GM19324 (cell line): ENCODE data around the gene NTPCR.
A peak's percentile ranks its signal among the peaks of the same experiment; 100 is the strongest.
"Not testable (repeated sequence)": the region's sequence is repeated elsewhere in the genome, so short reads cannot be mapped to it uniquely, and the experiment has no call there.

Source experiments
- ATAC-seq: cut with Tn5 transposase; IDR thresholded peaks from one replicate; pipeline ENCODE4 v1.9.1; 2021; ENCODE audit warnings: mild to moderate bottlenecking, moderate library complexity; ENCODE audit not compliant: unreplicated experiment, low FRiP score

NTPCR gene

GRCh38 chr1:232925421-232926220, 24.8 kb upstream of the NTPCR start:
- ATAC-seq = no peak

GRCh38 chr1:232927166-232927565, 23.2 kb upstream of the NTPCR start:
- not testable (repeated sequence) for ATAC-seq

- ATAC-seq = no peak
These were observed 22.4 kb upstream of the NTPCR start for GRCh38 chr1:232927830-232928505.

DNA sequence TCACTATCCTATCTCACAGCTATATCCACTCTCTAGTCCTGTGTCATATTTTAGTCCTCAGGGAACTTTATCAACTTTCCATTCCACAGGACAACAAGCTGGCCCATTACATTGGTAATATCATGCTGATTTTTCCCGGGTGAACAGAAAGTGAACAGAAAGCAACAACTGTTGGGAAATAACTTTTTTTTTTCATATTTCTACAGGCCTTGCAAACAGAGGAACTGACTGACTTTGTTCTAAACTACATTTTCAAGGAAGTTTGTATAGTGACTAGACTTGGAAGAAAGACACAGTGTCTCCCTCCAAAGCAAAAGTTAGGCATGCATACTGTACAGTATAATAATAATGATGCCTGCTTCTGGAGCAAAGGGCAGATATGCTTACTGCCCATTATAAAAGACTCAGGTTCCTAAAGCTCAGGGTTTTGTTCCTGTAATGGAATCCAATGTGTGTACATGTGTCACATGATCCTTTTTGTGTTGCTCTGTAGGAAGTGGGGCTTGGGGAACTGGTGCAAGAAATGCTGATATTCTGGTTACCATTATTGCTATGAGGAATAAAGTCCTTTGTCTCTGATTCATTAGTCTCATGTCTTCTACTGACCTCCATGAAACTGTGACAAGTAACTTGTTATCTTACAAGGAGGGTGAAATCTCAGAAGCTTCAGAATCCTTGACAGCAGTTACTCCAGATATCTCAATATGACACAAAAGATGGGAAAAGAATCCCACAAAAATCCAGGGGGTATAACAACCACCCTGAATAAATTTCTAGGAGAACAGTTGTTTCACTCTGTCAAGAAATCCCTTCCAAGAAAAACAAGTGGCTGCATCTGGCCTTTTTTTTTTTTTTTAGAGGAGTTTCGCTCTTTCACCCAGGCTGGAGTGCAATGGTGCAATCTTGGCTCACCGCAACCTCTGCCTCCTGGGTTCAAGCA, 17.7 kb upstream of the NTPCR start:
- ATAC-seq = no peak

DNA sequence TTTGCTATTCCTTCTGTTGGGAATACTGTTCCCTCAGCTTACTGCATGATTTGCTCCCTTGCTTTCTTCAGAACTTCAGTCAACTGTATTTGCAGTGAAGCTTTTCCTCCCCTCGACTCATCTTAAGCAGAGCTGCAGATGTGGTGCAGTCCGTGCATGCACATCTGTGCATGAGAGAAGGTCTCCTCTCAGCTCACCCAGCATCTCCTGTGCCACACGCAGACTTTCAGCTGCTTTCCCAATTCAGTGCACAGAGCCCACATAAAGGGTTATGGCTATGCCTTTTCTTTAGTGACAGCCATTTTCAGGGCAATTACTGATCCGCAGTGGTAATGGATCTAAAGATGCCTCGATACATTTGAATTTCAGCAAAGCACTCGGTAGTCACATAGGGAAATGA, 13.5 kb upstream of the NTPCR start:
- ATAC-seq = no peak

- ATAC-seq = no peak
These were observed 12.6 kb upstream of the NTPCR start for GRCh38 chr1:232937741-232938375.

GRCh38 chr1:232938926-232939325, 11.5 kb upstream of the NTPCR start:
- ATAC-seq = no peak

- no peak for ATAC-seq
These were observed 10.7 kb upstream of the NTPCR start for GRCh38 chr1:232939748-232940147.

DNA sequence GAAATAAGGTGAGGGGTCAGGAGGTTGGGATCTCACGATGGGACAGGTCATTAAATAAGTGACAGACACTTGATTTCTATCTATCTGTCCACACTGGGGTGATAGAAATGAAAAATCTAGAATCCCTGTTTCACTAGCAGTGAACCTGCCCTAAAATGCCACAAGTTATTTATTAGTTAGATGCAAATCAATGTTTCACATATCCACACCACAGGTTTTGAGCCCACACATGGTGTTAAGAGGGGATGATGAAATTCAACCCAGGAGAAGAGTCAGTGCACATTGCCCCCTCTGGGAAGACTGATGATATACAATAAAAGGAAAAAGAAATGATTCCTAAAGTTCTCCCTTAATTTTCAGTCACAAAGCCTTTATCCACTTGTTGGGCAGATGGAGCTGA, 10.1 kb upstream of the NTPCR start:
- no peak for ATAC-seq

- ATAC-seq = no peak
These were observed 7.8 kb upstream of the NTPCR start for GRCh38 chr1:232942413-232943294.

- ATAC-seq = no peak
These were observed 6.6 kb upstream of the NTPCR start for GRCh38 chr1:232943679-232944252.

DNA sequence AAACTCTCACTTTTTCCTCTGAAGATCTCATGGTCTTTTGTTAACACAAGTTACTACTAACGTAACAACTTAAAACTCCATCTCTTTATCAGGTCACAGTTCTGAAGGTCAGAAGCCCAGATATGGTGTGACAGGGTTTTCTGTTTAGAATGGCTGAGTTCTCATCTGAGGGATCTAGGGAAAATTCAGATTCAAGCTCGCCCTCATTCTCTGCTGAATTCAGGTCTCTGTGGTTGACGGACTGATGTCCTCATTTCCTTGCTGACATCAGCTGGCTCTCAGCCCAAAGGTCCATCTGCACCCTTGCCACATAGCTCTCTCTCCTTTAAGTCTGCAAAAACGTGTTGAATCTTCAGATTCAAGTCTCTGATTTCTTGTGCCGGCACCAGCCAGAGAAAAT, 6.1 kb upstream of the NTPCR start:
- ATAC-seq = no peak

DNA sequence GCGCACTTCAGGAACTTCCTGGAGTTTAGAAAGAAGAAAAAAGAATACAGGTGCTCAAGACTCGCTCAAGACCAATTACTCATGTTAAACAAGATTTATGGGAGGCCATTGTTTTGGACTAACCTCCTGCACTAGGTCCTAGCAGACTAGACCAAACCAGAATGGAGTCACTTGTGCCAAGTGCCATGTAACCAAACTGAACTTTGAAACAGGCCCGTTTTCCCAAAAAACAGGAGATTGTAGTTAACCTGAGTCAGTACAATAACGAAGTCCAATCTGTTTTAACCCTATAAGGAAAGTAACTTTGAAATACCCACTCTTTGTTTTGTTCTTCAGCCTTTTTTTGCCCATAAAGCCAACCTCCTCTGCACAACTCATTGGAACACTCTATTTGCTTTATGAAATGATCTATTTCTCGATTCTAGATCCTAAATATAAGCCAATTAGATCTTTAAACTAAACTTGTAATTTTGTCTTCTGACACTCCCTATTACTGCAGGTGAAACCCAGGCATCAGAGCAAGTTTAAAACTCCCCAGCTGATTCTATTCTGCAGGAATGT, 695 bp upstream of the NTPCR start:
- no peak for ATAC-seq

GRCh38 chr1:232951180-232951579, 769 bp downstream of the NTPCR start:
- no peak for ATAC-seq

DNA sequence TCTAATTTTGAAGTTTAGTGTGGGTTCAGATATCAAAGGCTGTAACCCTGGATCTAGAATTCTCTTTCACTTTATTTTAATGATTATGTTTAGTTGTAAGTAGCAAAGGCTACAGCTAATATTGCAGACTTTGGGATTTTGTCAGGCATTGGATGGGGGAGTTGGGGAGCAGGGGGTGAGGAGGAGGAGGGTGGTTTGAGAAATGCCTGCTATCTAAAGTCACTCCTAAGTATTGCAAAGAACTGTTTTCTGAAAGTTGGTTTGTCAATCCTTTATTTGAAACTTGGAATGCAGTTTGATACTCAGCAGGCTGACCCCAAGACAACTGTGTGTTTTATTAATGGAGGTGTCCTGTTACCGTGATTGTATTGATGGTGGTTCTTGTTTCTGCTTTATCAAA, 1.2 kb downstream of the NTPCR start:
- ATAC-seq = no peak

GRCh38 chr1:232952514-232953499, 2.4 kb downstream of the NTPCR start:
- ATAC-seq = peak; percentile 43

DNA sequence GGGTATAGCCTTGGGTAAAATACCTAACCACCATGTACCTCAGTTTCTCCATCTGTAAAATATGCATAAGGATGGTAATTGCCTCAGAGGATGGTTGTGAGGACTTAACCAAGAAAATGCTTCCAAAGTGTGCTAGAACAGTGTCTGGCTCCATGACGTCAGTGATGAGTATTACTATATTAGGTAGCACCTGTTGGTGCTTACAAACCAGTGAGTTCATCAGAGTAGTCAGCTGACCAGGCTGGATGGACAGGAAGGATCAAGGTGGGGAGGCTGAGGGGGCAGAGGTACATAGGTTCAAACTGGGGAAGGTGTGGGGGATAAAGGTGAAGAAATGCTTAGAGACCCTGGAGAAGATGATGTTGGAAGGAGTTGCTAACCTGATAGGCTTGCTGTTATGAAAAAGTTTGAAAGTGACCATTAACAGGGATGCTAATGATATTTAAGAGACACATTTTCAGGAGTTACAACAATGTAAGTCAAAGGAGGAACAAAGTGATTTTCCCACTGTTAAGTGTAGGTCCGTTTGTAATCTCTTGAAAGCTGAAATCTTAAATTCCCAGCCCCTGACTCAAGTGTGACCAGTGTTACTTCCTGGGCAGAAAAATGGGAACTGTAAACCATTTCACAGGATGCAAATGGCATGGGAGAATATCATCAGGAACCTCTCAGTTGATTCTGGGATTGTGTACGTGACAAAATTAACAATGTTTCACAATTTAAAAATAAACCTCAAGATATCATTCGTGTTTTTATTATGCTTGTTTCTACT, 4.4 kb downstream of the NTPCR start:
- ATAC-seq = no peak
